NT2/D1 (cell line): ENCODE data around the gene AQP1.

Experiments used
- DNase-seq: peaks from one replicate; pipeline ENCODE4 v3.0.0-alpha.2; 2011; ENCODE audit warnings: low read depth, low spot score
- H3K27me3 ChIP-seq: 2 replicates; pipeline ENCODE4 v1.6.0; 2011; ENCODE audit warnings: mild to moderate bottlenecking; ENCODE audit not compliant: insufficient read length, insufficient read depth
- H3K36me3 ChIP-seq: 2 replicates; pipeline ENCODE4 v1.6.1; 2011; ENCODE audit warnings: mild to moderate bottlenecking, low read length, mixed read lengths; ENCODE audit not compliant: insufficient read depth, insufficient read length
- H3K4me1 ChIP-seq: 2 replicates; pipeline ENCODE4 v1.5.1; 2011; ENCODE audit not compliant: insufficient read depth, insufficient read length
- H3K4me3 ChIP-seq: 2 replicates; pipeline ENCODE4 v1.5.1; 2011; ENCODE audit warnings: low read depth; ENCODE audit not compliant: insufficient read length
- H3K9ac ChIP-seq: 2 replicates; pipeline ENCODE4 v1.6.0; 2011; ENCODE audit warnings: low read depth; ENCODE audit not compliant: insufficient read length
- H3K9me3 ChIP-seq: 2 replicates; pipeline ENCODE4 v1.5.1; 2011; ENCODE audit warnings: mild to moderate bottlenecking, low read length; ENCODE audit not compliant: insufficient read depth
- SUZ12 ChIP-seq: IDR thresholded peaks from 2 replicates; pipeline ENCODE4 v1.6.1; 2011; ENCODE audit not compliant: insufficient read length, insufficient read depth; ENCODE audit errors: extremely low read depth
- YY1 ChIP-seq: IDR thresholded peaks from 2 replicates; pipeline ENCODE4 v1.6.1; 2011; ENCODE audit not compliant: insufficient read length, insufficient read depth
- ZNF274 ChIP-seq: IDR thresholded peaks from 2 replicates; pipeline ENCODE4 v1.6.1; 2011; ENCODE audit warnings: mild to moderate bottlenecking, low read depth, low read length

AQP1 gene

DNA sequence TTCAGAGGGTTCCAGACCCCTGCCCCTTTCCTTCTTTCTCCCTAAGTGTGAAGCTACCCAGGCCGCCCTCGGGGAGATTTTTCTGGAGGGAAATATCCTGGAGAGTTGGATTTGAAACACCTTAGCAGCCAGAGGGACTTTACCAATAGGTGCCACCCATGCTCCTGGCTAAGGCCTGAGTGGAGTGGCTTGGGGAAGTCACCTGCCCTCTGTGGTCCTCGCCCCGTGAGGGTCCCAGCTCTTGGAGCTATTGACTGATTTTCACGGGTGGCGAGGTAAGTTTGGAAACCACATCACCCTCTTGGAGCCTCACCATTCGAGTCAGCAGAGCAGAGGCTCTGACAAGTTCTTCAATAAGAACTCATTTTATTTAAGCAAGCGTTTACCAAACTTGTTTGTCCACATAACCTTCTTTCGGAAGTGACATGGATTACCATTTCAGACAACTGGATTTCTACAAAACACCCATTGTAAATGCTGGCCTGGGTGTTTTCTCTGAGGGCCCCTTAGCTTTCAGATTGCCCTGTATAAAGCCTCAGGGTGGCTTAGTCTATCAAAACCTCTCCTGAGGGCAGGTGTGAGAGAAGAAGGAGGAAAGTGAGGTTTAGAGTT, 20.4 kb downstream of the AQP1 start:
- no peak for DNase-seq
- TF ChIP-seq SUZ12 (no peak), ZNF274 (no peak), YY1 (no peak)
- Histone ChIP-seq H3K9ac (no peak overlapping the region), H3K4me1 (peaks cover 23% of the 10 kb centered on the region), H3K36me3 (no peaks in the 10 kb centered on the region), H3K27me3 (peaks cover 10% of the 10 kb centered on the region), H3K4me3 (no peak overlapping the region), H3K9me3 (peaks cover 6% of the 10 kb centered on the region; the same call in 1 of the 2 replicates)

DNA sequence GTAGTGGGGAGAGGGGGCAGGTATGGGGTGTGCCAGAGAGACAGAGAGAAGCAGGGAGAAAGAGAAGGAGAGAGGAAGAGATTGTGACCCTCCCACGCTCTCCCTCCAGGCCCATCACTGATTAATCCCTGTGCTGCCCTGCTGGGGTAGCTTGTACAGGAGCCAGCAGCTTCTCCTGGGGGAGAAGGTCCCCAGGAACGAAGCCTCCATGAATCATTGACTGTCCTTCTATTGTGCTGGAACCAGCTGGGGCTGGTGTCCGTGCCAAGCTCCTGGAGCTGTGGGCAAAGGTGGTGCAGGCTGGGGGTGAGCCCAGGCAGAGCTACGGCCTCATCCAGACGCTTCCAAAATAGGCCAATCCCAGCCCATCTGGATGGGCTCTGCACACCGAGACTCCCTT, 20.9 kb downstream of the AQP1 start:
- Histone ChIP-seq H3K9ac (no peak overlapping the region), H3K27me3 (peaks cover 10% of the 10 kb centered on the region), H3K9me3 (peaks cover under 1% of the 10 kb centered on the region; the same call in 1 of the 2 replicates), H3K36me3 (no peaks in the 10 kb centered on the region), H3K4me3 (no peak overlapping the region), H3K4me1 (peaks cover 24% of the 10 kb centered on the region)
- no peak for DNase-seq
- TF ChIP-seq YY1: no peak
- no peak for TF ChIP-seq ZNF274
- no peak for TF ChIP-seq SUZ12

DNA sequence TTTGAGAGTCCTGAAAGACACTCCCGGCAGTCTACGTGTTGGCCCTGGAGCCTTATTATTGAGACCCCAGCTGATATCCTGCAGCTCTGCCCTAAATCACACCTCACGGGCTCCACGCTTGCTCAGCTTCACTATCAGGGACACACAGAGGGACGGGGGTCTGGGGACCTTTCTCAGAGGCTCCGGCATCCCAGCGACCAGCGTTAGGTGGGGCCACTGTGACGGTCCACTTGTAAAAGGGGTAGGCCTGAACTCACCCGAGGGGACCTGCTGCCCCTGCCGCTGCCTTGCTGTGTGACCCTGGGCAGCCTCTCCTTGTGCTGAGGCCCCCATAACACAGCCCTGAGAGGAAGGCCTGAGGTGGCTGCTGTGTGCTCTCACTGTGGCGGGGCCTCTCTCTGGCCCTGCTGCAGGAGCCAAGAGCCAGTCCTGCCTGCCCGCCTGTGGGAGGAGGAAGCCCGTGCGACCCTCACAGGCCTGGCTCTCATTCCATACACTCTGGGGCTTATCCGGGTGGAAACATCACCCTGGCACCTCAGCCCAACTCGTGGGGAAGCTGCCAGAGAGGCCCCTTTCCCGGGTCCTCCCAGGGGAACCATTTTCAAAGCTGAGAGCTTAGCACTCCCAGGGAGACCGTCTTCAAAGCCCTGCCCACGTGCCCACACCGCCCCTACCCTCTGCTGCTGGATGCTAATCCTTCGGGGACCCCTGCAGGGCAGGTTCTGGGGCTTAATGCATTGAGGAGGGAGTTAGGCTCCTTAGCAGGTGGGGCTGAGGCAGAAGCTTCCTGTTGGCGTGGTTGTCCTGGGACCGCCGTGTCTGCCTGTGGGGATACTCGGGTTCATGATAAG, 21.7 kb downstream of the AQP1 start:
- TF ChIP-seq SUZ12 (no peak), YY1 (no peak), ZNF274 (no peak)
- peaks cover 24% of the 10 kb centered on the region for H3K4me1 ChIP-seq
- no peaks in the 10 kb centered on the region for H3K36me3 ChIP-seq
- DNase-seq: peak; percentile 42
- H3K27me3 ChIP-seq: peaks cover 10% of the 10 kb centered on the region
- no peaks in the 10 kb centered on the region for H3K9me3 ChIP-seq
- no peak overlapping the region for H3K4me3 ChIP-seq
- peak overlapping the region; percentile 27 for H3K9ac ChIP-seq

DNA sequence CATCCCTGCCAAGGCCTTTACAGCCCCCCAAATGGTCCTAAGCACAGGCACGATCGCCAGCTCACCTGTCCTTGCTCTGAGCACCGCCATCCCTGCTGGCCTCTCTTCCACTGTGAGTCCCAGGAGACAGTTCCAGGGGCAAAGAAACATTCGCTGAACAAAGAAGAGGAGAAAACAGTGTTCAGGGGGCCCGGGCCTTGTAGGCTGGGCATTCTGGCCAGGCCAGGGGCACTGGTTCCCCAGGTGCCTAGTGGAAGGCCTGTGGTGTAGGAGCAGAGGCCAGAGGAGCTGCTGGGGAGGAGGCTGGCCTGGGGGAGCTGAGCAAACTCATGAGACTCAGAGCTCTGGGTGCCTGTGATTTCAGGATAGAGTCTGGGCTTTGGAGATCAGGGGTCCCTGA, 22.6 kb downstream of the AQP1 start:
- H3K36me3 ChIP-seq: no peaks in the 10 kb centered on the region
- peaks cover 10% of the 10 kb centered on the region for H3K27me3 ChIP-seq
- TF ChIP-seq ZNF274 (no peak), YY1 (no peak), SUZ12 (no peak)
- no peak for DNase-seq
- H3K4me1 ChIP-seq: peaks cover 24% of the 10 kb centered on the region
- H3K4me3 ChIP-seq: no peak overlapping the region
- no peak overlapping the region for H3K9ac ChIP-seq
- H3K9me3 ChIP-seq: no peaks in the 10 kb centered on the region

DNA sequence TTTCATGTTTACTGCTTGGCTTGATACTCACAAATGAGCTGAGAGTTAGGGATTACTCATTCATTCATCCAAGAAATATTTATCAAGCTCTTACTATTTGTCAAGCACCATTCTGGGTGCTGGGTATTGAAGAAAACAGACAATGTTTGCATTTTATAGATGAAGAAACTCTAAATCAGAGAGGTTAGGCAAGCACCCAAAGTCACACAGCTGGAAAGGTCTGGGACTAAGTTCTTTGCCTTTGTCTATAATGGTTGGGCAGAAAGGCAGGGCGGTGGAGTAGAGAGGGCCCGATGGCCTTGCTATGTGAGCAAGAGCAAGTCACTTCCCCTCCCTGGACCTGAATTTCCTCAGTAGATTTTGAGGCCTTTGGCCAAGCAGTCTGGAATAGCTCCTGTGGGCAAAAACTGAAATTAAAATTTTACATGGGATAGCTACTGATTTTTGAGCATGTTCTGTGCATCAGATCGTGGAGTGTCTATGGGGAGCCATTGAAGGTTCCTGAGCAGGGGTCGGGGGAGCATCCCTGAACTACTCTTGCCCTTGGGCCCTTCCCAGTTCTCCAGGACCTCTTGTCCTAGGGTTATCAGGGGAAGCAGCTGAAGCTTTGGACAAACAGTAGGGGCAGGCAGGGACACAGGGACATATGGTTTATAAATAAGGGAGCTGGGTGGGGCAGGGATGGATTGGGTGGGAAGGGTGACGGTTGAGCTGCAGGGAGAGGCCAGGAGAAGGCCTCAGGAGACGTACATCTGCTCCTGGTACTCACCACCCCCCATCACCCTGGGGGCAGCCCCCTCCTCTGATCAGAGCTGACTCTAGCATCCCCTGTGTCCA, 23.3 kb downstream of the AQP1 start:
- Histone ChIP-seq H3K27me3 (peaks cover 6% of the 10 kb centered on the region), H3K9me3 (no peaks in the 10 kb centered on the region), H3K36me3 (no peaks in the 10 kb centered on the region), H3K4me3 (no peak overlapping the region), H3K4me1 (peaks cover 24% of the 10 kb centered on the region), H3K9ac (no peak overlapping the region)
- no peak for TF ChIP-seq YY1
- TF ChIP-seq SUZ12: no peak
- TF ChIP-seq ZNF274: no peak
- no peak for DNase-seq

DNA sequence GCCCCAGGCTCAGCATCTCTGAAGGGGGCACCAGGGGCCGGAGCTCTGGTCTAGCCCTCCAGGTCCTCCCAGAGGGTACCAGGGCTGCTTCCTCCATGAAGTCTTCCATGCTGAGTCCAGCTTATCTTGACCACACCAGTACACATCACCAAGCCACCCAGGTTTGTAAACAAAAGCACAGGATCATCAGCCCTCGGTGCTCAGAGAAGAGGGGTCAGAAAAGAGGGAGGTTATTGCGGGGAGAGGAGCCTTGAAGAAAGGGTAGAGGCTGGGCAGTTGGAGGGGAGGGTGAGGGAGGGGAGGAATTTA, 23.9 kb downstream of the AQP1 start:
- Histone ChIP-seq H3K9me3 (no peaks in the 10 kb centered on the region), H3K9ac (no peak overlapping the region), H3K27me3 (peaks cover 5% of the 10 kb centered on the region), H3K4me3 (no peak overlapping the region), H3K4me1 (peaks cover 24% of the 10 kb centered on the region), H3K36me3 (no peaks in the 10 kb centered on the region)
- DNase-seq: no peak
- TF ChIP-seq YY1 (no peak), ZNF274 (no peak), SUZ12 (no peak)

DNA sequence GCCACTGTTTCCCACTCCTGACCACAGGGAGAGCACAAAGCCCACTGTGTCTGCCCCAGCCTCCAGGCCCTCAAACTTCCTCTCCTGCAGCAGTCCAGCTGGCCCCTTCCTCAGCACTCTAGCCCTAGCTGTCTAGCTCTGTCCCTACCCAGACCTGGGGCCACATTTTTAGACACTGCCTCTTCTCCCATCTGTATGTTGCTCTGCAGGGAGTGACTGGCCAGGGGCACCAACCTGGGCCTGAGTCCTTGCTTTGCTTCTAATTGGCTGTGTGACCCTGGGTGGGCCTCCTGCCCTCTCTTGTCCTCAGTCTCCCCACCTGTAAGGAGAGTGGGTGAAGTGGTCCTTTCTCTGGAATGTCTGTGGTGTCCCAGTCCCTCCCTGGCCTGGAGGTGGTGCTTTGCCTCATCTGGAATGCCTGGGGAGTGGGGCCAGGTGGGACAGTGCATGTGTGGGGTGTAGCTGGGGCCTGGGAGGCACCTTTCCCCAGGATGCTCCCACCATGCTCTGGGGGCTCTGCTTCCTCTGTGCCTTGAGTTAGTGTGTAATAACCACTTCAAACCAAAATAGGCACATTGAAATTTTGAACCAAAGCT, 25.1 kb downstream of the AQP1 start:
- no peak for DNase-seq
- Histone ChIP-seq H3K9ac (no peak overlapping the region), H3K4me3 (no peak overlapping the region), H3K36me3 (no peaks in the 10 kb centered on the region), H3K9me3 (no peaks in the 10 kb centered on the region), H3K4me1 (peaks cover 24% of the 10 kb centered on the region), H3K27me3 (peaks cover 5% of the 10 kb centered on the region)
- no peak for TF ChIP-seq SUZ12
- TF ChIP-seq ZNF274: no peak
- no peak for TF ChIP-seq YY1
